ENCODE results near the gene DIPK1B. TPM values are rescaled to one million over a fixed set of nuclear protein-coding genes. Genes with fewer than 3 reads are reported as not detected.

The DIPK1B gene
- total RNA-seq, 1 experiment from 2014 or later: 26.3 TPM

- no peaks in the 10 kb centered on the region for H3K9me3 ChIP-seq (ENCODE audit: low read length)
- H4K20me1 ChIP-seq (ENCODE audit: low read length): no peaks in the 10 kb centered on the region
- POLR2A ChIA-PET (ENCODE audit: unreplicated experiment): no interaction called here
- peak overlapping the region; percentile 53 for H3K9ac ChIP-seq (ENCODE audit: low read length)
- H3K4me3 ChIP-seq (ENCODE audit: low read length): peak overlapping the region; percentile 70
- no peak overlapping the region for H3K27ac ChIP-seq (ENCODE audit: low read length)
- 0 out of 2 replicates have a peak, but pooled peaks have one; percentile 8 for ATAC-seq
- H3K79me2 ChIP-seq (ENCODE audit: low read length): no peaks in the 10 kb centered on the region
- no peaks in the 10 kb centered on the region for H3K9me2 ChIP-seq (replicated peaks; ENCODE audit: low read length)
- DNase-seq: no peak
- CTCF ChIA-PET: no interaction called here
- no peaks in the 10 kb centered on the region; the same call in 1 of the 2 replicates for H3K4me1 ChIP-seq (ENCODE audit: insufficient read depth, low read length)
- H3K36me3 ChIP-seq (ENCODE audit: low read depth, low read length): no peaks in the 10 kb centered on the region
- H2AFZ ChIP-seq (ENCODE audit: low read length): 0 out of 2 replicates have a peak overlapping the region, but pooled peaks have one; percentile 10
- BruUV-seq (replicated peaks): no TSS peak
- no peaks in the 10 kb centered on the region for H3F3A ChIP-seq (ENCODE audit: low read length, unreplicated experiment)
- no peaks in the 10 kb centered on the region for H3K27me3 ChIP-seq (ENCODE audit: low read length)
- peak overlapping the region; percentile 90 for H3K4me2 ChIP-seq (ENCODE audit: low read length)
- intact Hi-C loops (cut with micrococcal nuclease): no loop called here
- no peak for TF ChIP-seq CTCF (conservative IDR thresholded peaks at IDR 0.05; ENCODE audit: low read depth, low read length)
- no peak for TF ChIP-seq EZH2phosphoT487 (IDR thresholded peaks at IDR 0.05; ENCODE audit: borderline replicate concordance, low read length)
- no peak for TF ChIP-seq EZH2 (IDR thresholded peaks at IDR 0.05; ENCODE audit: low read length, unreplicated experiment)
These were observed 545 bp downstream of the DIPK1B start for GRCh38 chr9:136712690-136713544.

GRCh38 chr9:136713550-136713949 lies 1.2 kb downstream of the DIPK1B start:
- intact Hi-C loops (cut with micrococcal nuclease): no loop called here
- no peak overlapping the region for H2AFZ ChIP-seq (ENCODE audit: low read length)
- H3K27ac ChIP-seq (ENCODE audit: low read length): no peak overlapping the region
- H3K9ac ChIP-seq (ENCODE audit: low read length): no peak overlapping the region
- H3K36me3 ChIP-seq (ENCODE audit: low read depth, low read length): no peaks in the 10 kb centered on the region
- no peaks in the 10 kb centered on the region for H3F3A ChIP-seq (ENCODE audit: low read length, unreplicated experiment)
- ChIA-PET CTCF (no interaction called here), POLR2A (ENCODE audit: unreplicated experiment) (no interaction called here)
- no peaks in the 10 kb centered on the region for H3K9me2 ChIP-seq (replicated peaks; ENCODE audit: low read length)
- no peaks in the 10 kb centered on the region; the same call in 1 of the 2 replicates for H3K4me1 ChIP-seq (ENCODE audit: insufficient read depth, low read length)
- H3K4me2 ChIP-seq (ENCODE audit: low read length): peak overlapping the region; percentile 90
- no TSS peak for BruUV-seq (replicated peaks)
- H4K20me1 ChIP-seq (ENCODE audit: low read length): no peaks in the 10 kb centered on the region
- DNase-seq (no peak), ATAC-seq (no peak)
- no peak for TF ChIP-seq CTCF (conservative IDR thresholded peaks at IDR 0.05; ENCODE audit: low read depth, low read length)
- no peak for TF ChIP-seq EZH2phosphoT487 (IDR thresholded peaks at IDR 0.05; ENCODE audit: borderline replicate concordance, low read length)
- no peak for TF ChIP-seq EZH2 (IDR thresholded peaks at IDR 0.05; ENCODE audit: low read length, unreplicated experiment)
- H3K27me3 ChIP-seq (ENCODE audit: low read length): no peaks in the 10 kb centered on the region
- H3K79me2 ChIP-seq (ENCODE audit: low read length): no peaks in the 10 kb centered on the region
- peak overlapping the region; percentile 70 for H3K4me3 ChIP-seq (ENCODE audit: low read length)
- no peaks in the 10 kb centered on the region for H3K9me3 ChIP-seq (ENCODE audit: low read length)
